Measurements from ENCODE around the gene GMDS. TPM values are rescaled to one million over a fixed set of nuclear protein-coding genes. Genes with fewer than 3 reads are reported as not detected.

GMDS gene
- total RNA-seq, 1 donor, result 23.2 TPM

DNA sequence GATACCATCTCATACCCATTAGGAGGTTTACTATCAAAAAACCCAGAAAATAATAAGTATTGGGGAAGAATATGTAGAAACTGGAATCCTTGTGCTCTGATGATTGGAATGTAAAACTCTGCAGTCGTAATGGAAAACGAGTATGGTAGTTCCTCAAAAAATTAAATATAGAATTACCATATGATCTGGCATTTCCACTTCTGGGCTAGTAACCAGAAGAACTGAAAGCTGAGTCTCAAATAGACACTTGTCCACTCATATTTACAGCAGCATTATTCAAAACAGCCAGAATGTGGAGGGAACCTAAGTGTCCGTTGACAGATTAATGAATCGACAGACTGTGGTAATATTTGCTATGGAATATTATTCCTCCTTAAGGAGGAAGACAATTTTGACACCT is 591.4 kb downstream of the GMDS start:
- H3K27me3 ChIP-seq (ENCODE audit: insufficient read depth, low read length), result no peaks in the 10 kb centered on the region
- DNase-seq (ENCODE audit: insufficient read length, low spot score, missing footprints), result no peak
- TF ChIP-seq, protein P1, sequence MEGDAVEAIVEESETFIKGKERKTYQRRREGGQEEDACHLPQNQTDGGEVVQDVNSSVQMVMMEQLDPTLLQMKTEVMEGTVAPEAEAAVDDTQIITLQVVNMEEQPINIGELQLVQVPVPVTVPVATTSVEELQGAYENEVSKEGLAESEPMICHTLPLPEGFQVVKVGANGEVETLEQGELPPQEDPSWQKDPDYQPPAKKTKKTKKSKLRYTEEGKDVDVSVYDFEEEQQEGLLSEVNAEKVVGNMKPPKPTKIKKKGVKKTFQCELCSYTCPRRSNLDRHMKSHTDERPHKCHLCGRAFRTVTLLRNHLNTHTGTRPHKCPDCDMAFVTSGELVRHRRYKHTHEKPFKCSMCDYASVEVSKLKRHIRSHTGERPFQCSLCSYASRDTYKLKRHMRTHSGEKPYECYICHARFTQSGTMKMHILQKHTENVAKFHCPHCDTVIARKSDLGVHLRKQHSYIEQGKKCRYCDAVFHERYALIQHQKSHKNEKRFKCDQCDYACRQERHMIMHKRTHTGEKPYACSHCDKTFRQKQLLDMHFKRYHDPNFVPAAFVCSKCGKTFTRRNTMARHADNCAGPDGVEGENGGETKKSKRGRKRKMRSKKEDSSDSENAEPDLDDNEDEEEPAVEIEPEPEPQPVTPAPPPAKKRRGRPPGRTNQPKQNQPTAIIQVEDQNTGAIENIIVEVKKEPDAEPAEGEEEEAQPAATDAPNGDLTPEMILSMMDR (IDR thresholded peaks at IDR 0.05; ENCODE audit: extremely low read depth, low read depth, low read length), result no peak
- H2AFZ ChIP-seq (ENCODE audit: low read length), result no peak overlapping the region
- no peak overlapping the region for H3K4me3 ChIP-seq (ENCODE audit: insufficient read depth, low read length)
- H4K20me1 ChIP-seq (ENCODE audit: insufficient read depth, low read length), result no peaks in the 10 kb centered on the region
- H3K9me3 ChIP-seq (ENCODE audit: low read depth, low read length), result no peaks in the 10 kb centered on the region
- H3K4me1 ChIP-seq (ENCODE audit: insufficient read depth, low read length), result no peaks in the 10 kb centered on the region
- H3K36me3 ChIP-seq (ENCODE audit: insufficient read depth, low read length), result no peaks in the 10 kb centered on the region
- H3K79me2 ChIP-seq (ENCODE audit: insufficient read depth, low read length), result no peaks in the 10 kb centered on the region
- no peak overlapping the region for H3K4me2 ChIP-seq (ENCODE audit: insufficient read depth, low read length)
- H3K27ac ChIP-seq (ENCODE audit: low read depth, low read length), result no peak overlapping the region

DNA sequence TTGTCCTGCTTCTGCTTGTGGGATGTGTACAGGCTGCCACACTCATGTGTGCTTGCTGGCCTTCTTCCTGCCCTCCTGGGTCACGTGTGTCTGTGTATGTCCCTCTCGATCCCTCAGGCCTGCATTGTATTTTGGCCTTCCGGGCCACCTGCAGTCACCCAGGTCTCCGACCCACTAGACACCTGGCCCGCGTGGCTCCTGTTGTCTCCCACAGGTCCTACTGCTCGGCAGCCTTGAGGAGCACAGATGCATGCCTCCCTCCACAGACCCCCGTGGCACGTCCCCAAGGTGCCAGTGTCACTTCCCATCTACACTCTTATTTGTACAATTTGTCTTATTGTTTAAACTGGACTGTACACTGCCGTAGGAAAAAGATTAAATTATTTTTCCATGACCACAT is 592.6 kb downstream of the GMDS start:
- H3K4me3 ChIP-seq (ENCODE audit: insufficient read depth, low read length), result no peak overlapping the region
- TF ChIP-seq, protein P1 (IDR thresholded peaks at IDR 0.05; ENCODE audit: extremely low read depth, low read depth, low read length), result no peak
- no peaks in the 10 kb centered on the region for H3K79me2 ChIP-seq (ENCODE audit: insufficient read depth, low read length)
- H3K4me1 ChIP-seq (ENCODE audit: insufficient read depth, low read length), result no peaks in the 10 kb centered on the region
- H4K20me1 ChIP-seq (ENCODE audit: insufficient read depth, low read length), result no peaks in the 10 kb centered on the region
- H3K27me3 ChIP-seq (ENCODE audit: insufficient read depth, low read length), result no peaks in the 10 kb centered on the region
- no peaks in the 10 kb centered on the region for H3K36me3 ChIP-seq (ENCODE audit: insufficient read depth, low read length)
- no peak overlapping the region for H2AFZ ChIP-seq (ENCODE audit: low read length)
- no peak for DNase-seq (ENCODE audit: insufficient read length, low spot score, missing footprints)
- H3K27ac ChIP-seq (ENCODE audit: low read depth, low read length), result no peak overlapping the region
- no peaks in the 10 kb centered on the region for H3K9me3 ChIP-seq (ENCODE audit: low read depth, low read length)
- no peak overlapping the region for H3K4me2 ChIP-seq (ENCODE audit: insufficient read depth, low read length)

DNA sequence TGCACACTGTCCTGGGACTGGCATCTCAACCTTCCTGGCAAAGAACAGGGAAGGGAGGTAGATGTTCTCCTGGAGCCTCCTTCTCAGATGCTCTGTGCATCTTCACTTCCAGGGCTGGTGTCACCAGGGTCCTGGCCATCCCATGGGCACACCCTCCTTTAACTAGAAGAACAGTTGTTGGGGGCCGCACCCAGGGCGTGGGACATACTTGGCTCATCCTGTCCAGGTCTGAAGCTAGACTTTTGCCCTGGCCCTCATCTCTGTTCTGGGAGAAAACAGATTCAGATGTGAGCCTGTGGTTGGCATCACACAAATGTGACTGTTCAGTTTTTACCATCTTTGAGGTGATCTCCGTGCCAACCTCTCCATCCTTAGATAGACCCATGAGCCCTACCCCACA is 594.0 kb downstream of the GMDS start:
- H3K9me3 ChIP-seq (ENCODE audit: low read depth, low read length), result no peaks in the 10 kb centered on the region
- H3K27ac ChIP-seq (ENCODE audit: low read depth, low read length), result no peak overlapping the region
- no peaks in the 10 kb centered on the region for H4K20me1 ChIP-seq (ENCODE audit: insufficient read depth, low read length)
- no peak overlapping the region for H3K4me2 ChIP-seq (ENCODE audit: insufficient read depth, low read length)
- no peaks in the 10 kb centered on the region for H3K79me2 ChIP-seq (ENCODE audit: insufficient read depth, low read length)
- peaks cover 1% of the 10 kb centered on the region for H3K4me1 ChIP-seq (ENCODE audit: insufficient read depth, low read length)
- H3K27me3 ChIP-seq (ENCODE audit: insufficient read depth, low read length), result no peaks in the 10 kb centered on the region
- TF ChIP-seq, protein P1 (IDR thresholded peaks at IDR 0.05; ENCODE audit: extremely low read depth, low read depth, low read length), result no peak
- no peak overlapping the region for H3K4me3 ChIP-seq (ENCODE audit: insufficient read depth, low read length)
- DNase-seq (ENCODE audit: insufficient read length, low spot score, missing footprints), result no peak
- H3K36me3 ChIP-seq (ENCODE audit: insufficient read depth, low read length), result no peaks in the 10 kb centered on the region
- no peak overlapping the region for H2AFZ ChIP-seq (ENCODE audit: low read length)

DNA sequence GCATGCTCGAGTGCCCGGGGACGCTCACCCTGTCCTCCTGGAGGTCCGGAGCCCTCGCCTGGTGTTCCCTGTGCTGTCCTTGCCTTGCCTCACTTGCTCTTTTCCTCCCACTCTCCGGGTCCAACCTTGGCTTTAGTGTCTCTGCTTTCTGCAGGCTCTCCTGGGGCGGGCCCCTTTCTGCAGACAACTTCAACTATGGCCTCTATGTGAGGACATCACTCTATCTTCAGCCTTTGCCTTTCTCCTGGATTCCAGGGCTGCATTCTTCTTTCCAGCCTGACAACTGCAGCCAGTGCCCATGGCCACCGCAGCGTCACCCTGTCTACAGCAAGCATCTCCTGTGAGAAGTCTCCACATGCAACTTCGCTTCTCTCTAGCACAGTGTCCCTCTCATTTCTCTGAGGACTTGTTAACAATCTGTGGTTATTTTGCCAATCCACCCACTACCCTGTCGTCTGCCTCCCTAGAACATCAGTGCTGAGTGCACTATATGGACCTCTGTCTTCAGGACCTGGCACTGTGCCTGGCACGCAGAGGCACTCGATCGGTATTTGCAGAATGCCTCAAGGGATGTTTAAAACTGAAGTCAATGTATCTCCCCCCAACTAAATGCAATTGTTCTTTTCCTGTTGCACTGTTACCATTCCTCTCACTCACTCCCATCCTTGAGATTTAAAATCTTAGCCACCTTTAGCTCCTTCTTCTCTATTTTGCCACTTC is 599.8 kb downstream of the GMDS start:
- no peaks in the 10 kb centered on the region for H3K9me3 ChIP-seq (ENCODE audit: low read depth, low read length)
- no peaks in the 10 kb centered on the region for H3K79me2 ChIP-seq (ENCODE audit: insufficient read depth, low read length)
- no peak overlapping the region for H3K4me3 ChIP-seq (ENCODE audit: insufficient read depth, low read length)
- H3K4me1 ChIP-seq (ENCODE audit: insufficient read depth, low read length), result peaks cover 7% of the 10 kb centered on the region
- DNase-seq (ENCODE audit: insufficient read length, low spot score, missing footprints), result peak; percentile 71
- H3K4me2 ChIP-seq (ENCODE audit: insufficient read depth, low read length), result peak overlapping the region; percentile 1
- H4K20me1 ChIP-seq (ENCODE audit: insufficient read depth, low read length), result peaks cover 4% of the 10 kb centered on the region
- no peaks in the 10 kb centered on the region for H3K27me3 ChIP-seq (ENCODE audit: insufficient read depth, low read length)
- TF ChIP-seq, protein P1 (IDR thresholded peaks at IDR 0.05; ENCODE audit: extremely low read depth, low read depth, low read length), result no peak
- H3K27ac ChIP-seq (ENCODE audit: low read depth, low read length), result no peak overlapping the region
- H3K36me3 ChIP-seq (ENCODE audit: insufficient read depth, low read length), result no peaks in the 10 kb centered on the region
- H2AFZ ChIP-seq (ENCODE audit: low read length), result no peak overlapping the region
